H9 (cell line): ENCODE results near the gene KRT28. TPM values are rescaled to one million over a fixed set of nuclear protein-coding genes. Genes with fewer than 3 reads are reported as not detected.

Experiments used
- DNase-seq: peaks from one replicate; pipeline ENCODE4 v3.0.0-alpha.2; 2017
- H2AFZ ChIP-seq: one replicate; pipeline ENCODE4 v1.6.1; 2013; ENCODE audit warnings: mild to moderate bottlenecking, low read length, control low read depth, moderate library complexity
- H2AK5ac ChIP-seq: 2 replicates; pipeline ENCODE4 v1.6.1; 2013; ENCODE audit warnings: low read length, control low read depth, mixed read lengths; ENCODE audit not compliant: insufficient read length
- H2BK120ac ChIP-seq: one replicate; pipeline ENCODE4 v1.6.1; 2013; ENCODE audit warnings: low read depth, mild to moderate bottlenecking, low read length, control low read depth, inconsistent platforms; ENCODE audit not compliant: poor library complexity, severe bottlenecking
- H2BK12ac ChIP-seq: 2 replicates; pipeline ENCODE4 v1.6.1; 2013; ENCODE audit warnings: low read length, control low read depth, mixed read lengths, low read depth; ENCODE audit not compliant: insufficient read length
- H2BK15ac ChIP-seq: 2 replicates; pipeline ENCODE4 v1.6.1; 2013; ENCODE audit warnings: low read depth, low read length, control low read depth
- H2BK20ac ChIP-seq: one replicate; pipeline ENCODE4 v1.6.1; 2013; ENCODE audit warnings: low read depth, mild to moderate bottlenecking, low read length, control low read depth, inconsistent platforms; ENCODE audit not compliant: poor library complexity, severe bottlenecking
- H2BK5ac ChIP-seq: 2 replicates; pipeline ENCODE4 v1.6.1; 2013; ENCODE audit warnings: low read length, control low read depth, mixed read lengths; ENCODE audit not compliant: insufficient read length
- H3K14ac ChIP-seq: 2 replicates; pipeline ENCODE4 v1.6.1; 2013; ENCODE audit warnings: low read length, control low read depth; ENCODE audit not compliant: insufficient read depth
- H3K18ac ChIP-seq: 2 replicates; pipeline ENCODE4 v1.6.1; 2013; ENCODE audit warnings: low read depth, mild to moderate bottlenecking, mixed read lengths, low read length, control low read depth; ENCODE audit not compliant: insufficient read length
- H3K23ac ChIP-seq: 2 replicates; pipeline ENCODE4 v1.6.1; 2013; ENCODE audit warnings: low read length, control low read depth, mixed read lengths, low read depth; ENCODE audit not compliant: insufficient read length
- H3K23me2 ChIP-seq: 2 replicates; pipeline ENCODE4 v1.6.1; 2013; ENCODE audit warnings: low read depth, mild to moderate bottlenecking, mixed read lengths, low read length, control low read depth; ENCODE audit not compliant: insufficient read length, poor library complexity, severe bottlenecking
- H3K27ac ChIP-seq: 2 replicates; pipeline ENCODE4 v1.5.1; 2013; ENCODE audit warnings: low read length, control low read depth, mixed read lengths, low read depth; ENCODE audit not compliant: insufficient read length
- H3K27me3 ChIP-seq: 2 replicates; pipeline ENCODE4 v1.6.1; 2013; ENCODE audit warnings: low read length, control low read depth, inconsistent platforms; ENCODE audit not compliant: insufficient read depth
- H3K4ac ChIP-seq: 2 replicates; pipeline ENCODE4 v1.6.1; 2013; ENCODE audit warnings: low read depth, mild to moderate bottlenecking, control low read depth, inconsistent platforms, low read length, moderate library complexity
- H3K4me1 ChIP-seq: 2 replicates; pipeline ENCODE4 v1.6.1; 2013; ENCODE audit warnings: low read length, control low read depth, inconsistent platforms; ENCODE audit not compliant: insufficient read depth
- H3K4me2 ChIP-seq: 2 replicates; pipeline ENCODE4 v1.6.1; 2013; ENCODE audit warnings: low read length, control low read depth, mixed read lengths; ENCODE audit not compliant: insufficient read length, insufficient read depth
- H3K56ac ChIP-seq: 2 replicates; pipeline ENCODE4 v1.6.1; 2013; ENCODE audit warnings: low read depth, mild to moderate bottlenecking, mixed read lengths, low read length, control low read depth; ENCODE audit not compliant: insufficient read length
- H3K79me1 ChIP-seq: 2 replicates; pipeline ENCODE4 v1.6.1; 2013; ENCODE audit warnings: low read depth, mild to moderate bottlenecking, moderate library complexity, low read length, control low read depth, inconsistent platforms; ENCODE audit not compliant: insufficient read depth, poor library complexity, severe bottlenecking
- H3K79me2 ChIP-seq: 2 replicates; pipeline ENCODE4 v1.6.1; 2013; ENCODE audit warnings: low read length, control low read depth, inconsistent platforms; ENCODE audit not compliant: insufficient read depth
- H3K9ac ChIP-seq: 2 replicates; pipeline ENCODE4 v1.6.1; 2013; ENCODE audit warnings: low read length, control low read depth, mixed read lengths; ENCODE audit not compliant: insufficient read length; ENCODE audit errors: extremely low read depth
- H3K9me3 ChIP-seq: one replicate; pipeline ENCODE4 v1.6.1; 2013; ENCODE audit warnings: low read depth, low read length, inconsistent platforms; ENCODE audit not compliant: control insufficient read depth
- H3T11ph ChIP-seq: one replicate; pipeline ENCODE4 v1.6.1; 2013; ENCODE audit warnings: mild to moderate bottlenecking, low read length, control low read depth, inconsistent platforms
- H4K20me1 ChIP-seq: one replicate; pipeline ENCODE4 v1.6.1; 2013; ENCODE audit not compliant: control insufficient read depth, insufficient read length, insufficient read depth
- H4K5ac ChIP-seq: 2 replicates; pipeline ENCODE4 v1.6.1; 2013; ENCODE audit warnings: low read depth, mild to moderate bottlenecking, mixed read lengths, low read length, control low read depth; ENCODE audit not compliant: insufficient read length
- H4K8ac ChIP-seq: replicated peaks from 2 replicates; pipeline ENCODE4 v1.6.1; 2013; ENCODE audit warnings: low read length, control low read depth, mixed read lengths, low read depth; ENCODE audit not compliant: insufficient read length
- H4K91ac ChIP-seq: 2 replicates; pipeline ENCODE4 v1.6.1; 2013; ENCODE audit warnings: low read depth, mild to moderate bottlenecking, moderate library complexity, mixed read lengths, low read length, control low read depth; ENCODE audit not compliant: insufficient read length
- H3K27ac Mint-ChIP-seq, 3 experiments: 2 replicates in 2 of 3; 3 replicates in 1 of 3; pipeline ENCODE4 v1.8.0; 2020 to 2021; ENCODE audit warnings: mixed read lengths in 3 of 3, mild to moderate bottlenecking in 1 of 3, moderate library complexity in 1 of 3
- H3K27me3 Mint-ChIP-seq: 2 replicates; pipeline ENCODE4 v1.8.0; 2021; ENCODE audit warnings: low read depth, mild to moderate bottlenecking, moderate library complexity, mixed read lengths
- H3K36me3 Mint-ChIP-seq, 3 experiments: 2 replicates in 2 of 3; 3 replicates in 1 of 3; pipeline ENCODE4 v1.8.0; 2020 to 2021; ENCODE audit warnings: low read depth in 3 of 3, mixed read lengths in 3 of 3; ENCODE audit not compliant: insufficient read depth in 1 of 3
- H3K4me1 Mint-ChIP-seq, 2 experiments: 2 replicates each; pipeline ENCODE4 v1.8.0; 2020; ENCODE audit warnings: mixed read lengths in 2 of 2
- H3K4me3 Mint-ChIP-seq, 2 experiments: 2 replicates in 1 of 2; 3 replicates in 1 of 2; pipeline ENCODE4 v1.8.0; 2020 to 2021; ENCODE audit warnings: mild to moderate bottlenecking in 2 of 2, mixed read lengths in 2 of 2, moderate library complexity in 1 of 2
- H3K9me3 Mint-ChIP-seq, 2 experiments: 2 replicates in 1 of 2; 3 replicates in 1 of 2; pipeline ENCODE4 v1.8.0; 2020; ENCODE audit warnings: mild to moderate bottlenecking in 2 of 2, mixed read lengths in 2 of 2, moderate library complexity in 1 of 2
- CTCF ChIP-seq: fragments of 200-600 bp; sonication (generic); conservative IDR thresholded peaks from 3 replicates; pipeline ENCODE4 v1.8.0; 2021; ENCODE audit warnings: antibody characterized with exemption, mild to moderate bottlenecking
- WGBS: extraction: QIAGEN DNeasy Blood & Tissue Kit; methylation state at CpG from one replicate; pipeline ENCODE4 v1.1.7; 2013; ENCODE audit warnings: missing lambda C conversion rate, low lambda C conversion rate, mixed read lengths; ENCODE audit not compliant: insufficient read length; ENCODE audit errors: extremely low coverage; 5-methylcytosine and 5-hydroxymethylcytosine counted together
- total RNA-seq: library from RNA; stranded (reverse); gene quantifications from 2 replicates; pipeline ENCODE4 v1.2.1, GENCODE V29; 2021

The KRT28 gene
- total RNA-seq, 1 experiment from 2014 or later = not detected

- Histone ChIP-seq H3K14ac (no peak overlapping the region), H3K79me2 (no peaks in the 10 kb centered on the region), H3K27me3 (no peaks in the 10 kb centered on the region), H2AK5ac (no peak overlapping the region), H2BK20ac (no peak overlapping the region), H3K27ac (no peak overlapping the region), H3T11ph (no peak overlapping the region), H3K23ac (no peak overlapping the region), H4K5ac (no peak overlapping the region), H2AFZ (no peak overlapping the region), H3K56ac (no peak overlapping the region), H3K79me1 (no peaks in the 10 kb centered on the region), H3K9me3 (no peaks in the 10 kb centered on the region), H2BK120ac (no peak overlapping the region), H3K23me2 (no peaks in the 10 kb centered on the region), H3K9ac (no peak overlapping the region), H4K8ac (no peak overlapping the region), H3K4ac (no peak overlapping the region), H3K4me1 (no peaks in the 10 kb centered on the region), H4K20me1 (no peaks in the 10 kb centered on the region), H2BK15ac (no peak overlapping the region), H3K4me2 (no peak overlapping the region), H2BK5ac (no peak overlapping the region), H2BK12ac (no peak overlapping the region), H4K91ac (no peak overlapping the region), H3K18ac (no peak overlapping the region)
- Mint-ChIP-seq H3K4me3 (no peak overlapping the region), H3K4me1 (peaks cover 0 to 2% of the 10 kb centered on the region in 2 experiments; a peak in 1 of 4 replicates), H3K9me3 (peaks cover 0 to 4% of the 10 kb centered on the region in 2 experiments; a peak in 2 of 5 replicates), H3K27ac (no peak overlapping the region), H3K27me3 (peaks cover 32% of the 10 kb centered on the region), H3K36me3 (no peaks in the 10 kb centered on the region)
- no peak for DNase-seq
- no CpG with 5 or more reads among the region's 2 CpGs for WGBS
- TF ChIP-seq CTCF = no peak
These were observed 1.4 kb upstream of the KRT28 start for GRCh38 chr17:40801157-40801556.
